DND-41 (cell line): Measurements from ENCODE around the gene PHAX.

Experiments used
- ATAC-seq: fragments of 200-7000 bp; cut with Tn5 transposase; 3 replicates; pipeline ENCODE4 v1.9.1; 2021; ENCODE audit warnings: low read depth; ENCODE audit not compliant: insufficient read depth
- DNase-seq: peaks from one replicate; pipeline ENCODE4 v3.0.0-alpha.2; 2020
- H2AFZ ChIP-seq: 2 replicates; pipeline ENCODE4 v1.6.0; 2012; ENCODE audit warnings: low read depth, low read length
- H3K27ac ChIP-seq: 2 replicates; pipeline ENCODE4 v1.5.1; 2012; ENCODE audit warnings: low read length, inconsistent platforms
- H3K27me3 ChIP-seq: fragments of 200-600 bp; sonication (generic); 2 replicates; pipeline ENCODE4 v1.6.0; 2012; ENCODE audit warnings: low read length, mild to moderate bottlenecking, inconsistent platforms; ENCODE audit not compliant: insufficient read depth, poor library complexity
- H3K36me3 ChIP-seq: 2 replicates; pipeline ENCODE4 v1.5.1; 2012; ENCODE audit warnings: low read length, inconsistent platforms; ENCODE audit not compliant: insufficient read depth
- H3K4me1 ChIP-seq: 2 replicates; pipeline ENCODE4 v1.5.1; 2012; ENCODE audit warnings: mild to moderate bottlenecking, low read length; ENCODE audit not compliant: insufficient read depth
- H3K4me2 ChIP-seq: 2 replicates; pipeline ENCODE4 v1.6.0; 2012; ENCODE audit warnings: mild to moderate bottlenecking, moderate library complexity, low read length, inconsistent platforms; ENCODE audit not compliant: insufficient read depth
- H3K4me3 ChIP-seq, 2 experiments: fragments of 200-600 bp in 1 of 2; shearing (Covaris generic) in 1 of 2; 2 replicates each; pipeline ENCODE4 v1.5.1; 2012 to 2016; ENCODE audit warnings: inconsistent platforms in 2 of 2, low read length in 2 of 2, mild to moderate bottlenecking in 2 of 2, low read depth in 1 of 2, moderate library complexity in 1 of 2
- H3K79me2 ChIP-seq: 2 replicates; pipeline ENCODE4 v1.6.0; 2012; ENCODE audit warnings: low read length, inconsistent platforms; ENCODE audit not compliant: insufficient read depth
- H3K9ac ChIP-seq: 2 replicates; pipeline ENCODE4 v1.6.0; 2012; ENCODE audit warnings: low read depth, mild to moderate bottlenecking, inconsistent platforms, low read length, moderate library complexity
- H3K9me3 ChIP-seq: 2 replicates; pipeline ENCODE4 v1.5.1; 2012; ENCODE audit warnings: low read length, moderate library complexity, mild to moderate bottlenecking, inconsistent platforms; ENCODE audit not compliant: insufficient read depth, severe bottlenecking
- H4K20me1 ChIP-seq: 2 replicates; pipeline ENCODE4 v1.6.0; 2012; ENCODE audit warnings: low read length; ENCODE audit not compliant: insufficient read depth
- EZH2 ChIP-seq: IDR thresholded peaks from 3 replicates; pipeline ENCODE4 v1.6.1; 2012; ENCODE audit warnings: borderline replicate concordance, low read depth, mild to moderate bottlenecking, moderate library complexity, low read length, inconsistent platforms; ENCODE audit not compliant: severe bottlenecking
- TF ChIP-seq, protein P1 (sequence below): IDR thresholded peaks from 2 replicates; pipeline ENCODE4 v1.5.1; 2012; ENCODE audit warnings: borderline replicate concordance, low read length, moderate library complexity, mild to moderate bottlenecking; ENCODE audit not compliant: poor library complexity, severe bottlenecking; ENCODE audit errors: extremely low read depth

Gene PHAX

DNA sequence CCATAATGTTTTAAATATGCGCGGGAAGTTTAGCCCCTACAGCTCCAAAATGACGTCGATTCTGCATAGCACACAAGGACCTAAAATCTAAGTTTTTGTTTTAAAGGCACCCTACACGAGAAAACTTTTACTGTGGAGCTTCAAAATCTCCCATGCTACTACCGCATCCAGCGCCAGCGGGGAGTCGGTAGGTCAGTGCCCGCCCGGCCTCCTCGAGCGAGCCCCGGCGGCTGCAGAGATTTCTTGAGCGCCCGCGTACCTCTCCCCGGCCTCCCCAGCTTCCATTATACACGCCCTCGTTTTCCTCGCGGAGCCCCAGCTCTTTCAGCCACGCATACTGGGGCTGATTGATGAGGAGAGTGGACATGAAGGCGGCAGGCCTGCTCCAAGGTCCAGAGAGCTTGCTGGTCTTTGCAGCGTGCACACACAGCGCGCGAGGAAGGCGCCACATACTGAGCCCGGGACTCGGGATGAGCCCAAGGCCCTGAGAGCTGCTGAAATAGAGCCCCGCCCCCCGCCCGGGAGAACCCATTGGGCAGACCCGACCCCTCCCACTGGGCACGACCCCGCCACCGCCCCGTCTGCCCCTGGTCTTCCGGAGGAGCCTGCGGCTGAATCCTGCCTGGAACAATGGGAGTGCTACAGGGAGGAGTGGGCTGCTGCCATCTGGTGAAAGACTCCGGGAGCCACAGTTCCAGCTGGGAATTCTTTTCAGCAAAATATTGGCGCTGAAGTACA, 5.8 kb upstream of the PHAX start, which contains the start of gene ALDH7A1:
TSS of gene ALDH7A1 (minus strand) at position 472 of the 738 bp plus-strand sequence. CDS start at position 451, 21 bp downstream.
- Histone ChIP-seq H3K27ac (no peak within 1 kb of the TSS), H3K27me3 (no peaks in the 10 kb centered on the region), H3K9me3 (peaks cover 3% of the 10 kb centered on the region), H4K20me1 (no peaks in the 10 kb centered on the region), H3K9ac (no peak within 1 kb of the TSS), H3K79me2 (no peaks in the 10 kb centered on the region), H3K4me3 (no peak within 1 kb of the TSS), H2AFZ (peak within 1 kb of the TSS; percentile 16; the same call in 1 of the 2 replicates), H3K36me3 (no peaks in the 10 kb centered on the region), H3K4me1 (no peaks in the 10 kb centered on the region), H3K4me2 (no peak within 1 kb of the TSS)
- no peak for DNase-seq
- no peak for ATAC-seq
- no peak for TF ChIP-seq EZH2
- TF ChIP-seq, protein P1, sequence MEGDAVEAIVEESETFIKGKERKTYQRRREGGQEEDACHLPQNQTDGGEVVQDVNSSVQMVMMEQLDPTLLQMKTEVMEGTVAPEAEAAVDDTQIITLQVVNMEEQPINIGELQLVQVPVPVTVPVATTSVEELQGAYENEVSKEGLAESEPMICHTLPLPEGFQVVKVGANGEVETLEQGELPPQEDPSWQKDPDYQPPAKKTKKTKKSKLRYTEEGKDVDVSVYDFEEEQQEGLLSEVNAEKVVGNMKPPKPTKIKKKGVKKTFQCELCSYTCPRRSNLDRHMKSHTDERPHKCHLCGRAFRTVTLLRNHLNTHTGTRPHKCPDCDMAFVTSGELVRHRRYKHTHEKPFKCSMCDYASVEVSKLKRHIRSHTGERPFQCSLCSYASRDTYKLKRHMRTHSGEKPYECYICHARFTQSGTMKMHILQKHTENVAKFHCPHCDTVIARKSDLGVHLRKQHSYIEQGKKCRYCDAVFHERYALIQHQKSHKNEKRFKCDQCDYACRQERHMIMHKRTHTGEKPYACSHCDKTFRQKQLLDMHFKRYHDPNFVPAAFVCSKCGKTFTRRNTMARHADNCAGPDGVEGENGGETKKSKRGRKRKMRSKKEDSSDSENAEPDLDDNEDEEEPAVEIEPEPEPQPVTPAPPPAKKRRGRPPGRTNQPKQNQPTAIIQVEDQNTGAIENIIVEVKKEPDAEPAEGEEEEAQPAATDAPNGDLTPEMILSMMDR: no peak

DNA sequence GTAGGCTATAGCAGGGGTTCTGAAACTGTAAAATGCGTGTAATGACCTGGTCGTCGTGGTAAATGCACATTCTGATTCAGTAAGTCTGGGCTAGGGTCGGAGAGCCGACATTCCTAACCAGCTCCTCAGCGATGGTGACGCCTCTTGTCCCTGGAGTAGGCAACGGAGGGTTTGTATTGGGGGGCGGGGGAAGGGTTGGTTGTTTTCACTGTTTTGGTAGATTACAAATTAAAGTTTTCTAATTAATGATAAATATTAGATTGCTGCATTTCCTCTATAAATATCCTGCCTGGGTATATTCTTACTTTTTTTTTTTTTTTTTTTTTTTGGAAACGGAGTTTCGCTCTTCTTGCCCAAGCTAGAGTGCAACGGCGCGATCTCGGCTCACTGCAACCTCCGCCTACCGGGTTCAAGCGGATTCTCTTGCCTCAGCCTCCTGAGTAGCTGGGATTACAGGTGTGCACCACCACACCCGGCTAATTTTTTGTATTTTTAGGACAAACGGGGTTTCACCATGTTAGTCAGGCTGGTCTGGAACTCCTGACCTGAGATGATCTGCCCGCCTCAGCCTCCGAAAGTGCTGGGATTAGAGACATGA, 5.2 kb upstream of the PHAX start:
- no peak for ATAC-seq
- no peak overlapping the region for H3K9ac ChIP-seq
- H3K9me3 ChIP-seq: peaks cover 8% of the 10 kb centered on the region
- H3K27ac ChIP-seq: no peak overlapping the region
- H3K4me1 ChIP-seq: peaks cover 4% of the 10 kb centered on the region
- DNase-seq: no peak
- H2AFZ ChIP-seq: no peak overlapping the region
- H3K36me3 ChIP-seq: peaks cover 4% of the 10 kb centered on the region; the same call in 1 of the 2 replicates
- H4K20me1 ChIP-seq: no peaks in the 10 kb centered on the region
- H3K79me2 ChIP-seq: 0 out of 2 replicates have a peak, but pooled peaks cover 1% of the 10 kb centered on the region
- no peak overlapping the region for H3K4me2 ChIP-seq
- no peaks in the 10 kb centered on the region for H3K27me3 ChIP-seq
- TF ChIP-seq, protein P1: no peak
- no peak for TF ChIP-seq EZH2
- H3K4me3 ChIP-seq: no peak overlapping the region

DNA sequence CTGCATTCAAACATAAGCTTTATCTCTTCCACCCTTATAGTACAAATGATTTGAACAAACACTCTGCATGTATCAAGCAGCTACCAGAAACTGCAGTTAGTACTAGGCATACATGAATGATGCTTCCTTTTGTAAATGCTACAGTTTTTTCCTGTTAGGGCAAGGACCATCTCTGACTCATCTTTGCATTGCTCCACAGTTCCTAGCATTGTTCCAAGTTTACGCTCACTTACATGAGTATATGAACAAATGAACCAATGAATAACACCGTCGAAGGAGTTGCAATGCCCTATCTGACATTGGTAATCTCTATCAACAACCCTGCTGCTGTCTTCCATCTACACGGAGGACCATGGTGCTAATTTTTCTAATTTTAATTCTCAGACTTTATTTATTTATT, 3.6 kb upstream of the PHAX start:
- no peak overlapping the region for H3K27ac ChIP-seq
- TF ChIP-seq EZH2: no peak
- TF ChIP-seq, protein P1: no peak
- no peak for ATAC-seq
- peaks cover 8% of the 10 kb centered on the region for H3K9me3 ChIP-seq
- H3K9ac ChIP-seq: no peak overlapping the region
- peaks cover 13% of the 10 kb centered on the region for H3K4me1 ChIP-seq
- peaks cover 2% of the 10 kb centered on the region for H4K20me1 ChIP-seq
- H3K4me3 ChIP-seq: no peak overlapping the region
- peaks cover 4% of the 10 kb centered on the region; the same call in 1 of the 2 replicates for H3K36me3 ChIP-seq
- H3K4me2 ChIP-seq: no peak overlapping the region
- H2AFZ ChIP-seq: no peak overlapping the region
- H3K79me2 ChIP-seq: peaks cover 16% of the 10 kb centered on the region
- DNase-seq: no peak
- H3K27me3 ChIP-seq: no peaks in the 10 kb centered on the region
